C4-2B (cell line): Measurements from ENCODE around the gene JMJD4.

ENCODE experiments used
- CTCF ChIP-seq: fragments of 450-650 bp; conservative IDR thresholded peaks from 2 replicates; pipeline ENCODE4 v1.5.1; 2017; ENCODE audit warnings: mild to moderate bottlenecking
- ZFX ChIP-seq: fragments of 450-650 bp; IDR thresholded peaks from 2 replicates; pipeline ENCODE4 v1.6.1; 2017

- TF ChIP-seq CTCF (no peak), ZFX (no peak)
These were observed 12.9 kb upstream of the JMJD4 start for GRCh38 chr1:227747948-227748495.
